Endometrial microvascular endothelial cells (primary cell): Measurements from ENCODE around the gene MPEG1. TPM values are rescaled to one million over a fixed set of nuclear protein-coding genes. Genes with fewer than 3 reads are reported as not detected.

Source experiments
- in situ Hi-C: cut with HindIII; loops from 2 replicates; pipeline ENCODE4 v1.10.0; 2017; ENCODE audit warnings: low sequenced_read_pairs, low pct_unique_long_range_greater_than_20kb; ENCODE audit errors: inconsistent ontology term
- total RNA-seq: library from RNA; depleted of rRNA; stranded (reverse); fragments of >200 nt; gene quantifications from one replicate; pipeline ENCODE4 v1.2.3, GENCODE V29; 2015; ENCODE audit errors: inconsistent ontology term

MPEG1 gene
- total RNA-seq, 1 donor from 2014 or later = not detected

- in situ Hi-C loops = no loop called here
These were observed 17.1 kb downstream of the MPEG1 start for GRCh38 chr11:59195586-59195985.

GRCh38 chr11:59193587-59194130, 19.1 kb downstream of the MPEG1 start:
- in situ Hi-C loops = no loop called here

DNA sequence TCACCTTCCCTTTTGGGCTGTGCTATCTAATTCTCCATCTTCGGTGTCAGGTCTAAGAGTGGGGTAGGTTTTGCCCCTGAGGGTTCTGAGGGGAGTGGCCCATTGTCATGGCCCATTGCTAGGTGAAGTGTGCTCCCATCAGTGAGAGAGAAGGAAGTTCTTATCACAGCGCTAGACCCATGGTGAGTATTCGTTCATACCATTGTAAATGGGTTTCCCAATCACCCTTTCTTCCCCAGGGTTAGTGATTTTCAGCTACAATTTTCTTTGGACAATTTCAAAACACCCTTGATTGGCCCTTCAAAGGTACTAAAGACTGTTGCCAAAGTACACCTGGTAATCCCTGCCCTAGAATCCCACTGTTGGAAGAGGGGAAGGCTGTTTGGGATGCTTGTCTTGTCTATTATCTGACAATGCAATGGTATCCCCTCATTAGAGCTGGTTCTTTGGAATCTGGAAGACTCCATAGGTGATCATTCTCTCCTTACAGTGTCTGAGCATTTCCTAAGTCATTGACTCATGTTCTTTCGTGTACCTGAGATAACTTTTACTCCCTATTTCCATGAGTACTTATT, 20.2 kb downstream of the MPEG1 start:
- in situ Hi-C loops = no loop called here

DNA sequence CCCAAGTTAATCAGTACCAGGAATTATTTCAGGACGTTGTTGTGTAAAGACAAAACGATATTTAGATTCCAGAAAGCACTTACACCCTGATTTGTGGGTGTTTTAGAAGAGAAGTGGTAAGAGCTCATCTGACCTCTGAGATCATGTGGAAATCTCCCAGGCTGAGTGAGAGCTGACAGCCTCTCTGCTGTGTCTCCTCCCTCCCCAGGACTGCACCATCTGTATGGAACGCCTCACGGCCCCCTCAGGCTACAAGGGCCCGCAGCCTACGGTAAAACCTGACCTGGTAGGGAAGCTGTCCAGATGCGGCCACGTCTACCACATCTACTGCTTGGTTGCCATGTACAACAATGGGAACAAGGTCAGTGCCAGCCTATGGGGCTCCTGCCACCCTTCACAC, 20.8 kb downstream of the MPEG1 start:
- in situ Hi-C loops = no loop called here

DNA sequence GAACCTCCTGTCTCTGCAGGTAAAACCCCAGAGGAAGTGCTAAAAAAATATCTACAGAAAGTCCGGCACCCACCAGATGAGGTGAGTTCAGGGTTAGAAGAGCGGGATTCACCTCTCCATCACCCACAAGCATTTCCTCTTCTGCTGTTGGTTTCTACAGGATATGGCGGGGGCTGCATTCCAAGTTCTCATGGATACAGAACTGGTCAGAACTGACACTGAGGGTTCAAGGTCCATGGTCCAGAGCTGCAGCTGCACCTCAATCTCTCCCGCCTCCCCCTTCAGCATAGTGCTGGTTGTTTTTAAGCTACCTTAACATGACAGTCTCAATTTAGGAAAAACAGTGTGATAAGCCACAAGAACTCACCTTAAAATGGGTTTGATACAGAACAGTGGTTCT, 21.6 kb downstream of the MPEG1 start:
- in situ Hi-C loops = no loop called here

GRCh38 chr11:59189986-59190385, 22.7 kb downstream of the MPEG1 start:
- in situ Hi-C loops = no loop called here

GRCh38 chr11:59188954-59189353, 23.8 kb downstream of the MPEG1 start:
- in situ Hi-C loops = no loop called here

DNA sequence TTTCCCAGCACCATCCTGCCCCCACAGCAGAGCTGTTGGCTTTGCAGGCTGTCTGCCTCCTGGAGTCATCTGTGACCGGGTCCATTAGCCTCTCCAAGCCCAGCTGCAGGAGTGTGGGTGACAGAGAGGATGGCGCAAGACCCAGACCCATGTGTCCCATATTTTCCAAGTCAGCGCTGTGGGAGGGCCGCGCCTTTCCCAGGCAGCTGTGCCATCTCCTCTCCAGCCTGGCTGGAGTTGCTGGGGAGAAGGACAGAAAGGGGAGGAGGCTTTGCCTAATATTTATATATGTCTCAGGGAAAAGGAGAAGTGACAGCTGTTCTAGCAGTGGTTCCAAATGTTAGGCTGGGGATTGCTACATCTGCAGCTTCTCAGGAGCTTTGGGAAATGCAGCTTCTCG, 25.1 kb downstream of the MPEG1 start:
- in situ Hi-C loops = no loop called here

DNA sequence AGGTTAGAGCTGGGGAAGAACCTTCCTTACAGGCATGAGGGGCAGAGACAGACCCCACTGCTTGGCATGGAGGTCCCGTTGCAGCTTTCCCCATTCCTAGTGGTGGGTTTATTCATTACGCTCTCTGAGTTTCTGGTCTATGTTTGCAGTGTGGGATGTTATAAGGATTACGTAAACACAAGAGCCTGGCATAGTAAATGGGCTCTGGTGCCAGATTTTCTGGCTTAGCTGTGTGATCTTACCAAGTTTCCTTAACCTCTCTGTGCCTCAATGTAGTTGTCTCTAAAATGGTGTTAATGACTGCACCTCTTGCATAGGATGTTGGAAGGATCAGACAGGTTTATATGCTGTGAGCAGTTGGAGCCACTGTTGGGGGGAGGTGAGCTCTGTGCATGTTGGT, 25.7 kb downstream of the MPEG1 start:
- in situ Hi-C loops = no loop called here

DNA sequence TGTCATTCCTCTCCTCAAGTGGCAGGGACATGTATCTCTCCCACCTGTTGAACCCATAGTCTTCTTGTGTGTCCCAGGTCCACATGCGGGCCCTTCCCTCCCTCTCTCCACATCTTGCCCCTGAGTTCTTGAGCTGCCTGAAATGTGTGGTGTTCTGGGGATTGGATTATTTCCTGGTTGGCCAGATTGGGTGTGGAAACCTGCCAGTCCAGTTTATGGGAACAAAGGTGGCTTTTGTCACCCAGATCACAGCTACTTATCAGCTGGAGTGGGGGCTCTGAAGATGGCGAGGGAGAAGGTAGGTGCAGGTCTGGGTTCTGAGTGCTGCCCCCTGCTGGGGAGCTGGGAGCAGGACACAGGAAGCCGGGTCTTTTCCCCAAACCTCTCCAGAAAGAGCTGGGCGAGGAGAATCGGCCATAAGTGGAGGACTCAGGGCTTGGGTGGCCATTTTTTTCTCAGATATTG, 26.6 kb downstream of the MPEG1 start:
- in situ Hi-C loops = no loop called here

GRCh38 chr11:59185386-59185945, 27.3 kb downstream of the MPEG1 start:
- in situ Hi-C loops = no loop called here

DNA sequence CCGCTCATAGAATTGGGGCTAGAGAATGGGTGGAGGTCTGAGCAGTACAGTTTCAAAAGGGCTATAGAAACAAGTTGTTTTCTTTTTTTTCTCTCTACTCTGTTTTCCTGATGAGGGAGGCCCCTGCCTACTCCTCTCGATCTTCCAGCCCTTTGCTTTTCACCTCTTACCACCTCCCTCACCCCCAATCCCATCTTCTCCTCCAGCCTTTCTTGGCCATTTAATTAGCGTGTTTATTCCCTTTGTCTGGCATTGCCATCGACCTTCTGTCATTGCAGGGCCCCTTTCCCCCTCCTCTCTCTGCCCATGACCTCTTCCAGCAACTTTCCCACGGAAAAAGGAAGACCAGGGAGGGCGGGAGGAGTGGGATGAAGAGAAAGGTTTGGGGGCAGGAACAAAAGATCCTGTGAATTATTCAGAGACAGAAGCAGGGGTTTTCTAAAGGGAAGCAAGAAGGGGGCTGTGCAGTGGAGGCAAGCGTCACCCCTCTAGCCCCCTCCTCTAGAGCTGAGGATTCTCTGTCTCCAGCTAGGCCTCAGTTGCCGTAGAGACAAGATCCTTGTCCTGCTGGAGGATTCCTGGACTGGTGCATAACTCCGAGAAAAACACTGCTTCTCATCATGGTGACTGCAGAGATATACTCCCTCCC, 27.9 kb downstream of the MPEG1 start:
- in situ Hi-C loops = no loop called here

DNA sequence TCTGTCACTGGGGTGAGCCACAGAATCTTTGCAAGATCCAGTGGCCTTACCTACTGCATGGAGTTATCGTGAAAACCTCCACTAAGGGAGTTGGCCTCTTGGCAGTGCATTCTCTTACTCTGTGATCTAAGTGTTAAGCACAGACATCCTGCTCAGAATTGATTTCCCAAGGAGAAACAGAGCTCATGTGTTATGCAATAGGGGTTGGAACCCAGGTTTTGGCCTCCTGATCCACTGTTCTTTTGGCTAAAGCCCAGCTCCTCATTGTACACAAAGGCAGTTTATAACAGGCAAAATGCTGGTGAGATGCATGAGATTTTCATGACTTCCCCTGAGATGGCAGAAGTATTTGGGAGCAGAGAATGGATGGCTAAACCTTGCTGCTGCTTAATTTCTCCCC, 29.0 kb downstream of the MPEG1 start:
- in situ Hi-C loops = no loop called here

DNA sequence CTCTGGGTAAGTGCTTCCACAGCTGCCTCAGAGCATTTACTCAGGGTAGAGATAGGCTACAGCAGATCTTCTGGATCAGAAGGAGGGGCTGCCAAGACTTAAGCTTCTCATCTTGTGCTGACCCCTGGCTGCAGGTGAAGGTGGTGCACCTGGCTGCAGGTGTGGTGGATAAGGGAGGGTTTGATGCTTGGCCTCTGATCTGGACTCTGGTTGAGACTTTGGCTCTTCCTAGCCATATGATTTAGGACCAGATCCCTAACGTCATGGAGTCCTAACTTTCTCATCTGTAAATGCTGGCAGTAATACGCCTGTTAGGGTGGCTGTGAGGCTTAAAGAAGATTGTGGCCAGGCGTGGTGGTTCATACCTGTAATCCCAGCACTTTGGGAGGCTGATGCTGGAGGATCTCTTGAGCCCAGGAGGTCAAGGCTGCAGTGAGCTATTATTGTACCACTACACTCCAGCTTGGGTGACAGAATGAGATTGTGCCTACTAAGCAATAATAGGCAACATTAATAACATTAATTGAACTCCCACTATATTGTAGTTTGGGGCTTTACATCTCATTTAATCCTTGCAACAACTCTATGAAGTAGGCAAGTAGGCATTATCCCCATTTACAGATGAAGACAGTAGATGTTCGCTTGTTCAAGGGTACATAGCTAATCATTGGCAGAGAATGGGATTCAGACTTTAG, 30.1 kb downstream of the MPEG1 start:
- in situ Hi-C loops = no loop called here

DNA sequence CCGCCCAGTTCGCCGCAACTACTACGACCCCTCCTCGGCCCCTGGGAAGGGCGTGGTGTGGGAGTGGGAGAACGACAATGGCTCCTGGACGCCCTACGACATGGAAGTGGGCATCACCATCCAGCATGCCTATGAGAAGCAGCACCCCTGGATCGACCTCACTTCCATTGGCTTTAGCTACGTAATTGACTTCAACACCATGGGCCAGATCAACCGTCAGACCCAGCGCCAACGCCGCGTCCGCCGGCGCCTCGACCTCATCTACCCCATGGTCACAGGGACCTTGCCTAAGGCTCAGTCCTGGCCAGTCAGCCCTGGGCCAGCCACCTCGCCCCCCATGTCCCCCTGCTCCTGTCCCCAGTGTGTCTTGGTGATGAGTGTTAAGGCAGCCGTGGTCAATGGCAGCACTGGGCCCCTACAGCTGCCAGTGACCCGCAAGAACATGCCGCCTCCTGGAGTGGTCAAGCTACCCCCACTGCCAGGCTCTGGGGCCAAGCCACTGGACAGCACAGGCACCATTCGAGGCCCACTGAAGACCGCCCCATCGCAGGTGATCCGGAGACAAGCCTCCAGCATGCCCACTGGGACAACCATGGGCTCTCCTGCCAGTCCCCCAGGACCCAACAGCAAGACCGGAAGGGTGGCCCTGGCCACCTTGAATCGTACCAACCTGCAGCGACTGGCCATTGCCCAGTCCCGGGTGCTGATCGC, 30.8 kb downstream of the MPEG1 start:
- in situ Hi-C loops = no loop called here

DNA sequence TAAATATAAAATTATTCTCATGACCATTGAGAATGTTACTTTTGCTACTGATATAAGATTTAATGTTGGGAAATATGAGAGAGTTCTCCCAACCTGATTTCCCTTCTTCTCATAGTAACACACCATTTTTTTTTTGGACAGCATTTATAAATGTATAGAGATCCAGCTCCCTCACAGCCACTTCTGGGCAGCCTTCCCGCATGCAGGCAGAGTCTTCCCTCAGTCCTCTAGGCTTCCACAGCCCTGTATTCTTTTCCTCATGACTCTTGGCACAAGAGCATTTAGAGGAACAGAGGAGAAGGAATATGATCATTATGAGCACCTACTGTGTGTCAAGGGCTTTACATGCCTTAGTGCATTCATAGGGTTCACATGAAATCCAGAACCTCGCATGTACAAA, 31.8 kb downstream of the MPEG1 start:
- in situ Hi-C loops = no loop called here

GRCh38 chr11:59180168-59180776, 32.5 kb downstream of the MPEG1 start:
- in situ Hi-C loops = no loop called here

GRCh38 chr11:59179121-59179520, 33.6 kb downstream of the MPEG1 start:
- in situ Hi-C loops = no loop called here

- in situ Hi-C loops = no loop called here
These were observed 34.3 kb downstream of the MPEG1 start for GRCh38 chr11:59178402-59178801.
